D721Med (cell line): ENCODE results near the gene DUSP28.
"Not testable (repeated sequence)": the region's sequence is repeated elsewhere in the genome, so short reads cannot be mapped to it uniquely, and the experiment has no call there.

Source experiments
- DNase-seq: peaks from one replicate; pipeline ENCODE4 v3.0.0; 2011; ENCODE audit warnings: low spot score; ENCODE audit not compliant: insufficient read length
- FAIRE-seq: peaks from 2 replicates; lab custom pipeline; 2011; peaks lifted over from hg19 to GRCh38; lab: Jason Lieb, UNC
- CTCF ChIP-seq: IDR thresholded peaks from 2 replicates; pipeline ENCODE4 v1.5.1; 2012; ENCODE audit warnings: mild to moderate bottlenecking, control low read depth; ENCODE audit not compliant: insufficient read depth; ENCODE audit errors: missing control alignments

DUSP28 gene

GRCh38 chr2:240514631-240515030 is 45.5 kb upstream of the DUSP28 start:
- FAIRE-seq (no peak), DNase-seq (no peak)
- TF ChIP-seq CTCF: no peak

DNA sequence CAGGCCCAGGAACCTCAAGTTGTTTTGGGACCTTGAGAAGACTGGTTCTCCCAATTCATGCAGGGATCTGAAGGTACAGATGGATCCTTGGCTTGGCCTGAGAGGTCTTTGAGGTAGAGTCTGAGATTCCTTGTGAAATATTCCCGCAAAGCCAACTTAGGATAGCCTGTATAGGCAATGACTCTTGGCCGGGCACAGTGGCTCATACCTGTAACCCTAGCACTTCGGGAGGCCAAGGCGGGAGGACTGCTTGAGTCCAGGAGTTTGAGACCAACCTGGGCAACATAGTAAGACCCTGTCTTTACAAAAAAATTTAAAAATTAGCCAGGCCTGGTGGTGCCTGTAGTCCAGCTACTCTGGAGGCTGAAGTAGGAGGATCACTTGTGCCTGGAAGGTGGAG is 42.8 kb upstream of the DUSP28 start:
- no peak for TF ChIP-seq CTCF
- no peak for FAIRE-seq

GRCh38 chr2:240518981-240519380 is 41.2 kb upstream of the DUSP28 start:
- FAIRE-seq (no peak), DNase-seq (no peak)
- no peak for TF ChIP-seq CTCF

More for the DNA sequence above, 42.8 kb upstream of the DUSP28 start:
- no peak for DNase-seq

GRCh38 chr2:240519396-240520129 is 40.6 kb upstream of the DUSP28 start:
- no peak for FAIRE-seq
- no peak for DNase-seq
- no peak for TF ChIP-seq CTCF

GRCh38 chr2:240520130-240520973 is 39.8 kb upstream of the DUSP28 start:
- TF ChIP-seq CTCF: no peak
- no peak for FAIRE-seq
- DNase-seq: no peak

- TF ChIP-seq CTCF: no peak
- DNase-seq: no peak
- FAIRE-seq: no peak
These were observed 39.2 kb upstream of the DUSP28 start for GRCh38 chr2:240520974-240521350.

DNA sequence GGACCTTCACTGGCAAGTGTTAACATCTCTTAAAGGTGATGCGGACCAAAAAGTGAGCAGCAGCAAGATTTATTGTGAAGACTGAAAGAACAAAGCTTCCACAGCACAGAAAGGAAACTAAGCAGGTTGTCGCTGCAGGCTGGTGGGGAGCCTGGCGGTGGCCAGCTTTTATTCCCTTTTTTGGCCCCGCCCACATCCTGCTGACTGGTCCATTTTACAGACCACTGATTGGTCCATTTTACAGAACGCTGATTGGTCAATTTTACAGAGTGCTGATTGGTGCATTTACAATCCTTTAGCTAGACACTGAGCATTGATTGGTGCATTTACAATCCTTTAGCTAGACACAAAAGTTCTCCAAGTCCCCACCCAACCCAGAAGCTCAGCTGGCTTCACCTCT is 38.3 kb upstream of the DUSP28 start:
- not testable (repeated sequence) for DNase-seq, FAIRE-seq
